GM12801 (cell line): ENCODE results near the gene HILPDA.

Experiments used
- CTCF ChIP-seq: IDR thresholded peaks from one replicate; pipeline ENCODE4 v1.5.1; 2011; ENCODE audit warnings: control low read depth; ENCODE audit not compliant: insufficient read length; ENCODE audit errors: extremely low read depth

HILPDA gene

GRCh38 chr7:128424686-128425275, 30.9 kb upstream of the HILPDA start:
- TF ChIP-seq CTCF: no peak

- TF ChIP-seq CTCF: peak; percentile 45
Observed at GRCh38 chr7:128425850-128426249, 29.8 kb upstream of the HILPDA start.

GRCh38 chr7:128427289-128427891, 28.3 kb upstream of the HILPDA start:
- TF ChIP-seq CTCF: no peak

- no peak for TF ChIP-seq CTCF
Observed at GRCh38 chr7:128430207-128430606, 25.5 kb upstream of the HILPDA start.

GRCh38 chr7:128431221-128431620, 24.5 kb upstream of the HILPDA start:
- no peak for TF ChIP-seq CTCF

- TF ChIP-seq CTCF: no peak
Observed at GRCh38 chr7:128431754-128432153, 23.9 kb upstream of the HILPDA start.

- TF ChIP-seq CTCF: no peak
Observed at GRCh38 chr7:128434413-128435326, 21.0 kb upstream of the HILPDA start.
